ENCODE measurements around the gene SCD5. TPM values are rescaled to one million over a fixed set of nuclear protein-coding genes. Genes with fewer than 3 reads are reported as not detected.

SCD5 gene
- total and polyA plus RNA-seq, 2 of the 4 experiments (the other 2 are of a cell fraction): 12.4 to 13.5 TPM

DNA sequence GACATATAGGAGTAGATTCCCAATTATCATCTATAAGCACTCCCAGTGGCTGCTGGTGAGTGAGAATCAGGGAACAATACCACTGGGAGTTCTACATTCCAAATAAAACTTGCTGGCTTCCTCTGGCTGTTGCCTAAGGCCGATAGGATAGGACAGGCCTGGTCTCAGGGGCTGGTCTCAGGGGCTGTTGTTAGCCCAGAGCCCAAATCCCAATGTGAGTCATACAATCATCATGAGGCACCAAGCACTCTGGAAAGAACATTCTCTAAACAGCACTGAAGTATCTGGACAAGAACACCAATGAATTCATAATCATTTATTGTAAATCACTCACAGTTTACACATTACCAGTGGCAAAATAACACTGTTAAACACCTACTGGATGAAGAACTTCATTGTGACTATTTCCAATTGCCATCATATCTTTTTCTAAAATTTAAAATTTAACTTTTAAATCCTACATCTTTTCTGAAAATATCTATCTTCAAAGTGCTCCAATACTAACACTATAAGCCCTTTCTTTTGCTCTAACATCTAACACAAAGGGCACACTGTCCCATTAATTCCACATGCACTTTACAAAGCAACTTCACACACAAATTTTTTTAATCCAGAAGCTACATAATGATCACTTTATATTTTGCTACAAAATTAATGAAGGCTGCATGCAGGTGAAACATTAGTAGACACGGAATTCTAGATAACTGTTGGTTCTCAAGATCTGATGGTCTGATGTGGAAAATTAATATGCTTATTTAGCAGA is 169.2 kb downstream of the SCD5 start:
- BruUV-seq (replicated peaks): no TSS peak
- Histone ChIP-seq H3K23ac (ENCODE audit: low read depth, low read length) (no peak overlapping the region), H2BK5ac (ENCODE audit: low read depth, low read length, poor library complexity, severe bottlenecking) (no peak overlapping the region), H2BK120ac (ENCODE audit: low read depth, low read length) (no peak overlapping the region), H2BK15ac (ENCODE audit: low read depth, low read length) (no peak overlapping the region), H3K27ac (ENCODE audit: insufficient read depth, low read length) (no peak overlapping the region), H3K4ac (ENCODE audit: low read depth, low read length) (no peak overlapping the region), H2AFZ (replicated peaks; ENCODE audit: low read length, poor library complexity) (no peak overlapping the region), H3K36me3 (ENCODE audit: control insufficient read depth, insufficient read depth, low read length) (no peaks in the 10 kb centered on the region), H4K91ac (ENCODE audit: insufficient read depth, low read depth, low read length) (no peak overlapping the region), H3K56ac (ENCODE audit: extremely low read depth, insufficient read depth, low read length) (no peak overlapping the region), H3K9me3 (ENCODE audit: control insufficient read depth, insufficient read depth, low read length) (no peaks in the 10 kb centered on the region), H3K4me1 (ENCODE audit: control insufficient read depth, insufficient read depth, low read length) (no peaks in the 10 kb centered on the region; the same call in 1 of the 2 replicates), H4K5ac (ENCODE audit: low read depth, low read length) (no peak overlapping the region), H3K9me1 (ENCODE audit: insufficient read depth, low read length) (peaks cover 6% of the 10 kb centered on the region; the same call in 1 of the 2 replicates), H2BK20ac (ENCODE audit: low read depth, low read length) (no peak overlapping the region), H3K18ac (ENCODE audit: low read depth, low read length) (no peak overlapping the region), H3K4me2 (ENCODE audit: low read depth, low read length) (no peak overlapping the region), H4K8ac (ENCODE audit: low read depth in 2 of 2, low read length in 2 of 2) (no peak overlapping the region), H2AK5ac (ENCODE audit: low read depth, low read length) (no peak overlapping the region), H3K79me1 (ENCODE audit: low read depth in 1 of 2, low read length in 2 of 2) (no peaks in the 10 kb centered on the region), H4K20me1 (ENCODE audit: insufficient read depth, low read length) (no peaks in the 10 kb centered on the region), H2AK9ac (replicated peaks; ENCODE audit: low read depth, low read length, poor library complexity) (no peak overlapping the region), H3K14ac (replicated peaks; ENCODE audit: low read depth, low read length) (no peak overlapping the region), H3K4me3 (ENCODE audit: insufficient read depth, low read depth, low read length) (no peak overlapping the region), H3K27me3 (ENCODE audit: control insufficient read depth, insufficient read depth, low read length) (no peaks in the 10 kb centered on the region; the same call in 1 of the 2 replicates), H3K9ac (ENCODE audit: low read depth, low read length) (no peak overlapping the region)
- ATAC-seq (ENCODE audit: low read depth) (peak; percentile 95), DNase-seq (peak; percentile 61)
- intact Hi-C loops (cut with micrococcal nuclease): no loop called here
- in situ Hi-C loops (cut with MboI; ENCODE audit: low sequenced_read_pairs): no loop called here
- dilution Hi-C loops (cut with HindIII; ENCODE audit: low sequenced_read_pairs, unreplicated experiment): no loop called here
- POLR2A ChIA-PET (ENCODE audit: unreplicated experiment): no interaction called here
- 45% methylated on average over 1 of the region's 2 CpGs; no CpG with 5 or more reads in 1 of the 2 experiments for WGBS, 2 experiments (ENCODE audit: extremely low coverage in 2 of 2, insufficient read length in 1 of 2)
- CTCF ChIA-PET: no interaction called here
- TF ChIP-seq RCOR1 (IDR thresholded peaks at IDR 0.05; ENCODE audit: insufficient replicate concordance, low read length) (no peak), RFX5 (IDR thresholded peaks at IDR 0.05; ENCODE audit: low read depth, low read length) (no peak; the same call in 1 of the 2 replicates), MXI1 (IDR thresholded peaks at IDR 0.05; ENCODE audit: borderline replicate concordance, low read depth, low read length) (no peak)

All from IMR-90 (cell line).